VCaP (cell line): ENCODE measurements around the gene LIMA1.
"Not testable (repeated sequence)": the region's sequence is repeated elsewhere in the genome, so short reads cannot be mapped to it uniquely, and the experiment has no call there.

Source experiments
- H3K27ac ChIP-seq: fragments of 450-650 bp; 2 replicates; pipeline ENCODE4 v1.5.1; 2017
- CTCF ChIP-seq: fragments of 450-650 bp; conservative IDR thresholded peaks from 2 replicates; pipeline ENCODE4 v1.5.1; 2017; ENCODE audit warnings: mild to moderate bottlenecking, moderate library complexity

The LIMA1 gene

GRCh38 chr12:50276912-50277671 is 6.2 kb downstream of the LIMA1 start:
- TF ChIP-seq CTCF = no peak
- no peak overlapping the region for H3K27ac ChIP-seq

GRCh38 chr12:50276068-50276467 is 7.3 kb downstream of the LIMA1 start:
- H3K27ac ChIP-seq = no peak overlapping the region
- no peak for TF ChIP-seq CTCF

- no peak overlapping the region for H3K27ac ChIP-seq
- TF ChIP-seq CTCF = no peak
These were observed 7.8 kb downstream of the LIMA1 start for GRCh38 chr12:50275556-50275955.

- H3K27ac ChIP-seq = not testable (repeated sequence)
These were observed 8.2 kb downstream of the LIMA1 start for GRCh38 chr12:50275127-50275526.

GRCh38 chr12:50271724-50272247 is 11.5 kb downstream of the LIMA1 start:
- no peak overlapping the region for H3K27ac ChIP-seq
- TF ChIP-seq CTCF = no peak

- no peak overlapping the region for H3K27ac ChIP-seq
- no peak for TF ChIP-seq CTCF
These were observed 14.8 kb downstream of the LIMA1 start for GRCh38 chr12:50268482-50268881.

- H3K27ac ChIP-seq = no peak overlapping the region
- TF ChIP-seq CTCF = no peak
These were observed 17.4 kb downstream of the LIMA1 start for GRCh38 chr12:50265770-50266524.

GRCh38 chr12:50263832-50264231 is 19.5 kb downstream of the LIMA1 start:
- no peak overlapping the region for H3K27ac ChIP-seq
- no peak for TF ChIP-seq CTCF
